Measurements from ENCODE around the gene TMEM259. TPM values are rescaled to one million over a fixed set of nuclear protein-coding genes. Genes with fewer than 3 reads are reported as not detected.

Gene TMEM259
- total RNA-seq, 2 donors from 2014 or later: 142 to 306 TPM

GRCh38 chr19:1006711-1007398, 14.1 kb downstream of the TMEM259 start:
- intact Hi-C loops (cut with DNase I): no loop called here
- no peak for TF ChIP-seq CTCF (IDR thresholded peaks at IDR 0.05)
- Histone ChIP-seq H3K27me3 (peaks cover 0 to 4% of the 10 kb centered on the region in 2 donors), H3K4me3 (no peak overlapping the region), H3K9me3 (no peaks in the 10 kb centered on the region), H3K27ac (no peak overlapping the region), H3K4me1 (peaks cover under 1% of the 10 kb centered on the region), H3K36me3 (replicated peaks in 1 of 2; ENCODE audit: insufficient read depth in 1 of 2, low read depth in 2 of 2) (peaks cover 5 to 15% of the 10 kb centered on the region in 2 donors)
- DNase-seq (no peak), ATAC-seq (no peak)
- WGBS, 2 donors: 63 to 64% methylated on average over 13 to 27 of the region's 27 CpGs

GRCh38 chr19:1004803-1005664, 15.9 kb downstream of the TMEM259 start:
- 88 to 93% methylated on average over 29 to 70 of the region's 70 CpGs for WGBS, 2 donors
- TF ChIP-seq CTCF (IDR thresholded peaks at IDR 0.05) (no peak), POLR2A (IDR thresholded peaks at IDR 0.05) (no peak)
- Histone ChIP-seq H3K27me3 (peaks cover 0 to 11% of the 10 kb centered on the region in 2 donors), H3K36me3 (replicated peaks in 1 of 2; ENCODE audit: insufficient read depth in 1 of 2, low read depth in 2 of 2) (peaks cover under 1 to 3% of the 10 kb centered on the region in 2 donors), H3K4me3 (no peak overlapping the region), H3K4me1 (peaks cover 14% of the 10 kb centered on the region), H3K27ac (no peak overlapping the region), H3K9me3 (no peaks in the 10 kb centered on the region)
- ATAC-seq: no peak
- no peak for DNase-seq
- intact Hi-C loops (cut with DNase I): no loop called here

GRCh38 chr19:1004204-1004802, 16.6 kb downstream of the TMEM259 start:
- peaks cover 14% of the 10 kb centered on the region for H3K4me1 ChIP-seq
- no peak overlapping the region for H3K4me3 ChIP-seq
- 48 to 64% methylated on average over 17 to 32 of the region's 32 CpGs for WGBS, 2 donors
- H3K27ac ChIP-seq: no peak overlapping the region
- H3K36me3 ChIP-seq (replicated peaks in 1 of 2; ENCODE audit: insufficient read depth in 1 of 2, low read depth in 2 of 2): no peaks in the 10 kb centered on the region
- H3K27me3 ChIP-seq: peaks cover 0 to 13% of the 10 kb centered on the region in 2 donors
- no peaks in the 10 kb centered on the region for H3K9me3 ChIP-seq
- no peak for TF ChIP-seq POLR2A (IDR thresholded peaks at IDR 0.05)
- no peak for TF ChIP-seq CTCF (IDR thresholded peaks at IDR 0.05)
- intact Hi-C loops (cut with DNase I): no loop called here
- no peak for DNase-seq
- ATAC-seq: no peak

GRCh38 chr19:1003283-1003682, 17.6 kb downstream of the TMEM259 start:
- no peak overlapping the region for H3K27ac ChIP-seq
- no peaks in the 10 kb centered on the region for H3K36me3 ChIP-seq (replicated peaks in 1 of 2; ENCODE audit: insufficient read depth in 1 of 2, low read depth in 2 of 2)
- no peak for ATAC-seq
- DNase-seq: no peak
- H3K9me3 ChIP-seq: no peaks in the 10 kb centered on the region
- intact Hi-C loops (cut with DNase I): no loop called here
- no peak overlapping the region for H3K4me3 ChIP-seq
- WGBS, 2 donors: 79 to 82% methylated on average over 24 to 29 of the region's 37 CpGs
- TF ChIP-seq POLR2A (IDR thresholded peaks at IDR 0.05): no peak
- no peak for TF ChIP-seq CTCF (IDR thresholded peaks at IDR 0.05)
- peaks cover 0 to 20% of the 10 kb centered on the region in 2 donors for H3K27me3 ChIP-seq
- H3K4me1 ChIP-seq: peaks cover 14% of the 10 kb centered on the region

Data from body of pancreas (tissue), 4 donors.